ENCODE data around the gene SH3BP5L. TPM values are rescaled to one million over a fixed set of nuclear protein-coding genes. Genes with fewer than 3 reads are reported as not detected.

The SH3BP5L gene
- total RNA-seq, 4 donors from 2014 or later = 21.9 to 38.7 (median 28.4) TPM

- H3K9me3 ChIP-seq = no peaks in the 10 kb centered on the region
- no peaks in the 10 kb centered on the region for H3K27me3 ChIP-seq
- TF ChIP-seq POLR2A (IDR thresholded peaks at IDR 0.05) = no peak
- no peak for TF ChIP-seq POLR2AphosphoS5 (IDR thresholded peaks at IDR 0.05)
- no peak for TF ChIP-seq CTCF (IDR thresholded peaks at IDR 0.05)
- no peak for TF ChIP-seq EP300 (IDR thresholded peaks at IDR 0.05)
- peaks cover 0 to 40% of the 10 kb centered on the region in 2 donors for H3K36me3 ChIP-seq
- 85% methylated on average over 4 of the region's 7 CpGs; no CpG with 5 or more reads in 1 of the 2 donors for WGBS, 2 donors (ENCODE audit: low coverage in 1 of 2)
- H3K4me1 ChIP-seq = peaks cover 19 to 80% (median 47%) of the 10 kb centered on the region in 3 donors
- H3K27ac ChIP-seq = peak overlapping the region in 2 of 4 donors; percentile 27 to 40
- no peak for ATAC-seq
- H3K4me3 ChIP-seq = no peak overlapping the region
Measured at GRCh38 chr1:248821641-248822040, 4.1 kb downstream of the SH3BP5L start.

GRCh38 chr1:248821101-248821500 lies 4.6 kb downstream of the SH3BP5L start:
- H3K4me1 ChIP-seq = peaks cover 19 to 78% (median 47%) of the 10 kb centered on the region in 3 donors
- peaks cover 0 to 45% of the 10 kb centered on the region in 2 donors for H3K36me3 ChIP-seq
- no CpG with 5 or more reads among the region's 3 CpGs for WGBS, 2 donors (ENCODE audit: low coverage in 1 of 2)

GRCh38 chr1:248820041-248820585 lies 5.6 kb downstream of the SH3BP5L start:
- Histone ChIP-seq H3K36me3 (peaks cover 0 to 55% of the 10 kb centered on the region in 2 donors), H3K4me3 (no peak overlapping the region), H3K4me1 (peaks cover 19 to 75% (median 46%) of the 10 kb centered on the region in 3 donors), H3K27ac (no peak overlapping the region), H3K27me3 (no peaks in the 10 kb centered on the region), H3K9me3 (no peaks in the 10 kb centered on the region)
- no peak for ATAC-seq
- TF ChIP-seq POLR2A (IDR thresholded peaks at IDR 0.05) = no peak
- TF ChIP-seq CTCF (IDR thresholded peaks at IDR 0.05) = no peak
- TF ChIP-seq POLR2AphosphoS5 (IDR thresholded peaks at IDR 0.05) = no peak
- no peak for TF ChIP-seq EP300 (IDR thresholded peaks at IDR 0.05)
- 63 to 91% methylated on average over 1 to 5 of the region's 7 CpGs for WGBS, 2 donors (ENCODE audit: low coverage in 1 of 2)

More at GRCh38 chr1:248821101-248821500, 4.6 kb downstream of the SH3BP5L start:
- H3K4me3 ChIP-seq = no peak overlapping the region
- no peaks in the 10 kb centered on the region for H3K9me3 ChIP-seq
- H3K27me3 ChIP-seq = no peaks in the 10 kb centered on the region
- peak overlapping the region in 2 of 4 donors; percentile 40 to 49 for H3K27ac ChIP-seq
- ATAC-seq = no peak
- TF ChIP-seq POLR2AphosphoS5 (IDR thresholded peaks at IDR 0.05) (peak; percentile 49), POLR2A (IDR thresholded peaks at IDR 0.05) (no peak)

- Histone ChIP-seq H3K36me3 (peaks cover 0 to 62% of the 10 kb centered on the region in 2 donors), H3K4me1 (peaks cover 9 to 62% (median 32%) of the 10 kb centered on the region in 3 donors), H3K27me3 (no peaks in the 10 kb centered on the region), H3K9me3 (no peaks in the 10 kb centered on the region), H3K4me3 (no peak overlapping the region), H3K27ac (no peak overlapping the region)
- 31% methylated on average over 2 of the region's 5 CpGs; no CpG with 5 or more reads in 1 of the 2 donors for WGBS, 2 donors (ENCODE audit: low coverage in 1 of 2)
- TF ChIP-seq CTCF (IDR thresholded peaks at IDR 0.05) = no peak
- ATAC-seq = no peak
Measured at GRCh38 chr1:248818505-248819374, 7.0 kb downstream of the SH3BP5L start.

GRCh38 chr1:248817065-248817464 lies 8.7 kb downstream of the SH3BP5L start:
- H3K27ac ChIP-seq = no peak overlapping the region
- H3K9me3 ChIP-seq = no peaks in the 10 kb centered on the region
- TF ChIP-seq POLR2AphosphoS5 (IDR thresholded peaks at IDR 0.05) = no peak
- TF ChIP-seq POLR2A (IDR thresholded peaks at IDR 0.05) = no peak
- no peak for TF ChIP-seq EP300 (IDR thresholded peaks at IDR 0.05)
- no peak for TF ChIP-seq CTCF (IDR thresholded peaks at IDR 0.05)
- no peak overlapping the region for H3K4me3 ChIP-seq
- H3K27me3 ChIP-seq = no peaks in the 10 kb centered on the region
- peaks cover 0 to 79% of the 10 kb centered on the region in 2 donors for H3K36me3 ChIP-seq
- WGBS, 2 donors (ENCODE audit: low coverage in 1 of 2) = 70 to 85% methylated on average over 2 to 6 of the region's 6 CpGs
- ATAC-seq = no peak
- H3K4me1 ChIP-seq = peaks cover 0 to 45% (median 16%) of the 10 kb centered on the region in 3 donors

Measured in gastroesophageal sphincter (tissue), 4 donors.